ENCODE measurements around the gene PKMYT1. TPM values are rescaled to one million over a fixed set of nuclear protein-coding genes. Genes with fewer than 3 reads are reported as not detected.
A peak's percentile ranks its signal among the peaks of the same experiment; 100 is the strongest.

Gene PKMYT1
- 11.0 and 15.6 TPM in 2 replicates for total RNA-seq (2014; rRNA removed; shearing (Covaris generic))
- polyA plus RNA-seq (2016; fragmentation: Nextera tagmentation; extraction: Ambion mirVana), result 21.1 TPM in 2 replicates

DNA sequence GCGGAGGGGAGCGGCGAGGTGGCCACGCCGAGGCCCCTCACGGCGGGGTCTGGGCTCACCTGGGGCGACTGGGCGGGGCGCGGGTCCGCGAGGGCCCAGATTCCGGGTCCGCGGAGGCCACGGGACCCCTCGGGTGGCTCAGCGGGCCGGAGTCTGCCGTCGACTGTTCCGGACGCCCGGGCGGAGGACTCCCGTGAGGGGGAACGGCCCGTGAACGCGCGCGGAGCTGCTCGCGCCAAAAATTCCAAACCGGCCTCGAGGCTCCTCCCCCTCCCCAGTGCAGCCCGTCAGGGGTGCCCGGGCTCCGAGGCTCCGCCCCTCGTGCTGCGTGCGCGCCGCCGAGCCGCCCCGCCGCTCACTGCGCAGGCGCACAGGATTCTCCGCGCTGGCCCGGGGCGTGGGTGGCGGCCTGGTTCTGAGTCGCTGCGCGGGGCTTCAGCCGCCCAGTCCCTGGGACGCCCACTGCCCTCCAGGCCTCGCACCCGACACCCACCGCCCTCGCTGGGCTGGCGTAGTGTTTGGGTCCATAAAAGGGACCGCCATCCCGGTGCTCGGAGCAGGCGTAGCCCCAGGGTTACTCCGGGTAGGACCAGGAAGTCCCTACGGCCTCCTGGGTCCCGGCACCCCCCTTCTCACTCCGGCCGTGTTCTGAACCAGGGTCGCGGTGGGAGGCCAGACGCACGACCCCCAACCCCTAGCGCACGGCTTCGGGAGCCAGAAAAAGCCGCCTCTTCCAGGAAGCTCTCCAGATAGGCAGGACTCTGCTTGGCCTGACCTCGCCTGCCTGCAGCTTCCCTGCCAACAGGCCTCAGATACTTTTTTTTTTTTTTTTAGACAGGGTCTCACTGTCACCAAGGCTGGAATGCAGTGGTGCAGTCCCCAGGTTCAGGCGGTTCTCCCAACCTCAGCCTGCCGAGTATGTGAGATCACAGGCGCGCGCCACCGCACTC is at the start of gene PKMYT1:
Gene PKMYT1, minus strand, starts transcription at position 220 of the 950 bp plus-strand sequence. CDS start 789 bp downstream, outside the sequence.
- peak; percentile 97 for DNase-seq
- in situ Hi-C loops (cut with MboI), result no loop called here

GRCh38 chr16:3029491-3030221 is 49.4 kb upstream of the PKMYT1 start:
- no peaks in the 10 kb centered on the region for H3K4me1 ChIP-seq (ENCODE audit: insufficient read depth)
- no peaks in the 10 kb centered on the region for H3K79me2 ChIP-seq (ENCODE audit: insufficient read depth)
- peak; percentile 84 for DNase-seq
- peak overlapping the region; percentile 57 for H2AFZ ChIP-seq
- no peak overlapping the region for H3K27ac ChIP-seq
- TF ChIP-seq EZH2 (IDR thresholded peaks at IDR 0.05; ENCODE audit: insufficient read depth, poor library complexity, severe bottlenecking) (no peak), EZH2phosphoT487 (IDR thresholded peaks at IDR 0.05; ENCODE audit: insufficient read depth, low read depth) (no peak)
- no peaks in the 10 kb centered on the region for H3K9me3 ChIP-seq (ENCODE audit: low read depth)
- H3F3A ChIP-seq (ENCODE audit: insufficient read depth), result 0 out of 2 replicates have a peak, but pooled peaks cover 7% of the 10 kb centered on the region
- 0 out of 2 replicates have a peak, but pooled peaks cover 7% of the 10 kb centered on the region for H3K27me3 ChIP-seq (replicated peaks; ENCODE audit: insufficient read depth)
- no peaks in the 10 kb centered on the region; the same call in 1 of the 2 replicates for H3K36me3 ChIP-seq (ENCODE audit: low read depth)
- H3K9me2 ChIP-seq (ENCODE audit: insufficient read depth), result no peaks in the 10 kb centered on the region
- H3K4me3 ChIP-seq, result peak overlapping the region; percentile 50
- H3K4me2 ChIP-seq (ENCODE audit: unreplicated experiment), result peak overlapping the region; percentile 33
- H4K20me1 ChIP-seq (ENCODE audit: insufficient read depth), result no peaks in the 10 kb centered on the region
- in situ Hi-C loops (cut with MboI), result no loop called here
- peak overlapping the region; percentile 48; the same call in 1 of the 2 replicates for H3K9ac ChIP-seq
- 12 to 16% methylated on average over 45 to 54 of the region's 59 CpGs for WGBS, 2 experiments (ENCODE audit: low coverage in 1 of 2, low lambda C conversion rate in 2 of 2, missing lambda C conversion rate in 2 of 2)

More for the DNA sequence above, at the start of gene PKMYT1:
- TF ChIP-seq EZH2 (IDR thresholded peaks at IDR 0.05; ENCODE audit: insufficient read depth, poor library complexity, severe bottlenecking), result no peak
- no peak for TF ChIP-seq EZH2phosphoT487 (IDR thresholded peaks at IDR 0.05; ENCODE audit: insufficient read depth, low read depth)
- Histone ChIP-seq H3K9ac (peak within 1 kb of the TSS; percentile 97), H3F3A (ENCODE audit: insufficient read depth) (no peaks in the 10 kb centered on the region), H3K4me2 (ENCODE audit: unreplicated experiment) (peak within 1 kb of the TSS; percentile 87), H3K4me3 (peak within 1 kb of the TSS; percentile 82), H3K27ac (peak within 1 kb of the TSS; percentile 57), H3K9me2 (ENCODE audit: insufficient read depth) (no peaks in the 10 kb centered on the region), H3K4me1 (ENCODE audit: insufficient read depth) (no peaks in the 10 kb centered on the region), H3K36me3 (ENCODE audit: low read depth) (no peaks in the 10 kb centered on the region), H3K9me3 (ENCODE audit: low read depth) (no peaks in the 10 kb centered on the region), H3K27me3 (replicated peaks; ENCODE audit: insufficient read depth) (no peaks in the 10 kb centered on the region), H4K20me1 (ENCODE audit: insufficient read depth) (no peaks in the 10 kb centered on the region), H3K79me2 (ENCODE audit: insufficient read depth) (no peaks in the 10 kb centered on the region), H2AFZ (peak within 1 kb of the TSS; percentile 88)
- 8 to 12% methylated on average over 49 to 72 of the region's 91 CpGs for WGBS, 2 experiments (ENCODE audit: low coverage in 1 of 2, low lambda C conversion rate in 2 of 2, missing lambda C conversion rate in 2 of 2)

GRCh38 chr16:3028716-3029319 is 48.6 kb upstream of the PKMYT1 start:
- TF ChIP-seq EZH2 (IDR thresholded peaks at IDR 0.05; ENCODE audit: insufficient read depth, poor library complexity, severe bottlenecking) (no peak), EZH2phosphoT487 (IDR thresholded peaks at IDR 0.05; ENCODE audit: insufficient read depth, low read depth) (no peak)
- Histone ChIP-seq H4K20me1 (ENCODE audit: insufficient read depth) (no peaks in the 10 kb centered on the region), H3K27ac (no peak overlapping the region), H3K4me1 (ENCODE audit: insufficient read depth) (no peaks in the 10 kb centered on the region), H3K9me3 (ENCODE audit: low read depth) (no peaks in the 10 kb centered on the region), H3K9me2 (ENCODE audit: insufficient read depth) (no peaks in the 10 kb centered on the region), H3K4me2 (ENCODE audit: unreplicated experiment) (no peak overlapping the region), H3F3A (ENCODE audit: insufficient read depth) (0 out of 2 replicates have a peak, but pooled peaks cover 7% of the 10 kb centered on the region), H3K36me3 (ENCODE audit: low read depth) (no peaks in the 10 kb centered on the region; the same call in 1 of the 2 replicates), H3K27me3 (replicated peaks; ENCODE audit: insufficient read depth) (0 out of 2 replicates have a peak, but pooled peaks cover 7% of the 10 kb centered on the region), H3K9ac (peak overlapping the region; percentile 48; the same call in 1 of the 2 replicates), H3K4me3 (no peak overlapping the region), H2AFZ (no peak overlapping the region), H3K79me2 (ENCODE audit: insufficient read depth) (no peaks in the 10 kb centered on the region)
- DNase-seq, result no peak
- 34 to 36% methylated on average over 12 to 15 of the region's 15 CpGs for WGBS, 2 experiments (ENCODE audit: low coverage in 1 of 2, low lambda C conversion rate in 2 of 2, missing lambda C conversion rate in 2 of 2)
- in situ Hi-C loops (cut with MboI), result no loop called here
